OCI-LY1 (cell line): ENCODE results near the gene PSMB10.

Source experiments
- EZH2 ChIP-seq: fragments of 200-600 bp; sonication (generic), shearing (Covaris generic); IDR thresholded peaks from 2 replicates; pipeline ENCODE4 v1.8.0; 2017; ENCODE audit warnings: borderline replicate concordance, mixed run types, mild to moderate bottlenecking, antibody characterized with exemption, low read length, moderate library complexity, mixed read lengths
- TF ChIP-seq, protein P1 (sequence below): fragments of 200-600 bp; sonication (generic), shearing (Covaris generic); IDR thresholded peaks from 2 replicates; pipeline ENCODE4 v1.5.1; 2017; ENCODE audit warnings: mild to moderate bottlenecking, antibody characterized with exemption, low read length, moderate library complexity, mixed read lengths

- TF ChIP-seq, protein P1, sequence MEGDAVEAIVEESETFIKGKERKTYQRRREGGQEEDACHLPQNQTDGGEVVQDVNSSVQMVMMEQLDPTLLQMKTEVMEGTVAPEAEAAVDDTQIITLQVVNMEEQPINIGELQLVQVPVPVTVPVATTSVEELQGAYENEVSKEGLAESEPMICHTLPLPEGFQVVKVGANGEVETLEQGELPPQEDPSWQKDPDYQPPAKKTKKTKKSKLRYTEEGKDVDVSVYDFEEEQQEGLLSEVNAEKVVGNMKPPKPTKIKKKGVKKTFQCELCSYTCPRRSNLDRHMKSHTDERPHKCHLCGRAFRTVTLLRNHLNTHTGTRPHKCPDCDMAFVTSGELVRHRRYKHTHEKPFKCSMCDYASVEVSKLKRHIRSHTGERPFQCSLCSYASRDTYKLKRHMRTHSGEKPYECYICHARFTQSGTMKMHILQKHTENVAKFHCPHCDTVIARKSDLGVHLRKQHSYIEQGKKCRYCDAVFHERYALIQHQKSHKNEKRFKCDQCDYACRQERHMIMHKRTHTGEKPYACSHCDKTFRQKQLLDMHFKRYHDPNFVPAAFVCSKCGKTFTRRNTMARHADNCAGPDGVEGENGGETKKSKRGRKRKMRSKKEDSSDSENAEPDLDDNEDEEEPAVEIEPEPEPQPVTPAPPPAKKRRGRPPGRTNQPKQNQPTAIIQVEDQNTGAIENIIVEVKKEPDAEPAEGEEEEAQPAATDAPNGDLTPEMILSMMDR, result no peak
- no peak for TF ChIP-seq EZH2
Measured at GRCh38 chr16:67930191-67930590, 6.5 kb downstream of the PSMB10 start.
